ENCODE results near the gene DMWD.

Gene DMWD

GRCh38 chr19:45814166-45814780 is 21.6 kb upstream of the DMWD start:
- Histone ChIP-seq H3K9ac (ENCODE audit: low read length) (no peak overlapping the region), H3K36me3 (ENCODE audit: low read length) (no peaks in the 10 kb centered on the region), H3K27me3 (ENCODE audit: low read length) (no peaks in the 10 kb centered on the region), H3F3A (ENCODE audit: insufficient read depth) (peaks cover 3% of the 10 kb centered on the region; the same call in 1 of the 2 replicates), H3K4me2 (ENCODE audit: low read depth, low read length, poor library complexity, severe bottlenecking) (no peak overlapping the region), H2AFZ (ENCODE audit: low read depth, low read length, severe bottlenecking) (no peak overlapping the region), H4K20me1 (ENCODE audit: low read depth, low read length) (no peaks in the 10 kb centered on the region), H3K9me3 (ENCODE audit: insufficient read depth, low read length) (no peaks in the 10 kb centered on the region), H3K9me2 (replicated peaks; ENCODE audit: insufficient read depth, low read length) (no peaks in the 10 kb centered on the region), H3K79me2 (ENCODE audit: insufficient read depth, low read length) (no peaks in the 10 kb centered on the region), H3K4me3 (ENCODE audit: insufficient read depth, low read length, poor library complexity, severe bottlenecking) (no peak overlapping the region), H3K27ac (ENCODE audit: low read depth, low read length) (no peak overlapping the region)
- no peak for TF ChIP-seq CTCF (IDR thresholded peaks at IDR 0.05; ENCODE audit: insufficient read depth, low read length, poor library complexity, severe bottlenecking)
- TF ChIP-seq EZH2phosphoT487 (conservative IDR thresholded peaks at IDR 0.05; ENCODE audit: low read length), result no peak

- H3K79me2 ChIP-seq (ENCODE audit: insufficient read depth, low read length), result no peaks in the 10 kb centered on the region
- no peak overlapping the region for H3K27ac ChIP-seq (ENCODE audit: low read depth, low read length)
- TF ChIP-seq CTCF (IDR thresholded peaks at IDR 0.05; ENCODE audit: insufficient read depth, low read length, poor library complexity, severe bottlenecking) (no peak), EZH2phosphoT487 (conservative IDR thresholded peaks at IDR 0.05; ENCODE audit: low read length) (no peak)
- H3K4me2 ChIP-seq (ENCODE audit: low read depth, low read length, poor library complexity, severe bottlenecking), result no peak overlapping the region
- H3K4me3 ChIP-seq (ENCODE audit: insufficient read depth, low read length, poor library complexity, severe bottlenecking), result no peak overlapping the region
- no peaks in the 10 kb centered on the region for H3K27me3 ChIP-seq (ENCODE audit: low read length)
- H3K36me3 ChIP-seq (ENCODE audit: low read length), result no peaks in the 10 kb centered on the region
- no peak overlapping the region for H3K9ac ChIP-seq (ENCODE audit: low read length)
- H3K9me3 ChIP-seq (ENCODE audit: insufficient read depth, low read length), result no peaks in the 10 kb centered on the region
- H2AFZ ChIP-seq (ENCODE audit: low read depth, low read length, severe bottlenecking), result no peak overlapping the region
- H3F3A ChIP-seq (ENCODE audit: insufficient read depth), result peaks cover under 1% of the 10 kb centered on the region; the same call in 1 of the 2 replicates
- no peaks in the 10 kb centered on the region for H3K9me2 ChIP-seq (replicated peaks; ENCODE audit: insufficient read depth, low read length)
- no peaks in the 10 kb centered on the region for H4K20me1 ChIP-seq (ENCODE audit: low read depth, low read length)
These were observed 19.7 kb upstream of the DMWD start for GRCh38 chr19:45812297-45812696.

GRCh38 chr19:45809643-45810159 is 17.1 kb upstream of the DMWD start:
- Histone ChIP-seq H3K4me2 (ENCODE audit: low read depth, low read length, poor library complexity, severe bottlenecking) (no peak overlapping the region), H3F3A (ENCODE audit: insufficient read depth) (no peaks in the 10 kb centered on the region), H3K9ac (ENCODE audit: low read length) (no peak overlapping the region), H3K36me3 (ENCODE audit: low read length) (no peaks in the 10 kb centered on the region), H3K9me2 (replicated peaks; ENCODE audit: insufficient read depth, low read length) (no peaks in the 10 kb centered on the region), H3K79me2 (ENCODE audit: insufficient read depth, low read length) (no peaks in the 10 kb centered on the region), H4K20me1 (ENCODE audit: low read depth, low read length) (no peaks in the 10 kb centered on the region), H3K4me3 (ENCODE audit: insufficient read depth, low read length, poor library complexity, severe bottlenecking) (no peak overlapping the region), H3K27ac (ENCODE audit: low read depth, low read length) (no peak overlapping the region), H3K27me3 (ENCODE audit: low read length) (no peaks in the 10 kb centered on the region), H3K9me3 (ENCODE audit: insufficient read depth, low read length) (no peaks in the 10 kb centered on the region), H2AFZ (ENCODE audit: low read depth, low read length, severe bottlenecking) (no peak overlapping the region)
- no peak for TF ChIP-seq EZH2phosphoT487 (conservative IDR thresholded peaks at IDR 0.05; ENCODE audit: low read length)
- no peak for TF ChIP-seq CTCF (IDR thresholded peaks at IDR 0.05; ENCODE audit: insufficient read depth, low read length, poor library complexity, severe bottlenecking)

Data from SU-DHL-6 (cell line).